ENCODE measurements around the gene ZNF207. TPM values are rescaled to one million over a fixed set of nuclear protein-coding genes. Genes with fewer than 3 reads are reported as not detected.

The ZNF207 gene
- total RNA-seq, 1 donor from 2014 or later, result 276 TPM

DNA sequence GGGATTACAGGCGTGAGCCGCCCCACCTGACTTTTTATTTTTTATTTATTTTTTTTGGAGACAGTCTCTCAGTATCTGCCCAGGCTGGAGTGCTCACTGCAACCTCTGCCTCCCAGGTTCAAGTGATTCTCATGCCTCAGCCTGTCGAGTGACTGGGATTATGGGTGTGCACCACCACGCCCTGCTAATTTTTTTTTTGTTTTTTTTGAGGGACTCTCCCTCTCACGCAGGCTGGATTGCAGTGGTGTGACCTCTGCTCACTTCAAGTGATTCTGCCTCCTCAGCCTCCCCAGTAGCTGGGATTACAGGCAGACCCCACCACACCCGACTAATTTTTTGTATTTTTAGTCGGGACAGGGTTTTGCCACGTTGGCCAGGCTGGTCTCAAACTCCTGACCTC lies 7.7 kb downstream of the ZNF207 start:
- POLR2A ChIA-PET, result no interaction called here
- Mint-ChIP-seq H3K4me3 (no peak overlapping the region), H3K9me3 (no peaks in the 10 kb centered on the region), H3K27ac (no peak overlapping the region), H3K36me3 (ENCODE audit: low read depth) (peaks cover 81% of the 10 kb centered on the region), H3K4me1 (peaks cover 35% of the 10 kb centered on the region), H3K27me3 (no peaks in the 10 kb centered on the region)
- intact Hi-C loops (cut with micrococcal nuclease), result no loop called here
- no peak for ATAC-seq (ENCODE audit: low read depth)
- CTCF ChIA-PET, result no interaction called here
- TF ChIP-seq, protein P1, sequence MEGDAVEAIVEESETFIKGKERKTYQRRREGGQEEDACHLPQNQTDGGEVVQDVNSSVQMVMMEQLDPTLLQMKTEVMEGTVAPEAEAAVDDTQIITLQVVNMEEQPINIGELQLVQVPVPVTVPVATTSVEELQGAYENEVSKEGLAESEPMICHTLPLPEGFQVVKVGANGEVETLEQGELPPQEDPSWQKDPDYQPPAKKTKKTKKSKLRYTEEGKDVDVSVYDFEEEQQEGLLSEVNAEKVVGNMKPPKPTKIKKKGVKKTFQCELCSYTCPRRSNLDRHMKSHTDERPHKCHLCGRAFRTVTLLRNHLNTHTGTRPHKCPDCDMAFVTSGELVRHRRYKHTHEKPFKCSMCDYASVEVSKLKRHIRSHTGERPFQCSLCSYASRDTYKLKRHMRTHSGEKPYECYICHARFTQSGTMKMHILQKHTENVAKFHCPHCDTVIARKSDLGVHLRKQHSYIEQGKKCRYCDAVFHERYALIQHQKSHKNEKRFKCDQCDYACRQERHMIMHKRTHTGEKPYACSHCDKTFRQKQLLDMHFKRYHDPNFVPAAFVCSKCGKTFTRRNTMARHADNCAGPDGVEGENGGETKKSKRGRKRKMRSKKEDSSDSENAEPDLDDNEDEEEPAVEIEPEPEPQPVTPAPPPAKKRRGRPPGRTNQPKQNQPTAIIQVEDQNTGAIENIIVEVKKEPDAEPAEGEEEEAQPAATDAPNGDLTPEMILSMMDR (IDR thresholded peaks at IDR 0.05), result no peak
- no peak for DNase-seq

DNA sequence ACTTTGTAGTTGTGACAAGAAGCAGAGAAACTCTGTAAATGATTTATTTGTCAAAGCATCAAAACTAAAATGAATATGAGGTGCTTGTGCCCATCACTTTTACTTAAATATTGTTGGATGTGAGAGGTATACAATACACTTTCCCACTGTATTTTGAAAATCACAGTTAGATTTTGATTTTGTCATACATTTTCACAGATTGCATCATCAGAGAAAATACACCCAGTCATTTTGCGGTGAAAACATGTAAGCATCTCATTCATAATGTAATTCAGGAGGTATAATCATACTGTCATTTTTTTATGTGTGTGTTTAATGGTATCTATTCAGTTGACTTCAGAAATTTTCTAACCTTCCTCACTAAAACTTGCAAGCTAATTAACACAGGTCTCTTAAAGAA lies 11.3 kb downstream of the ZNF207 start:
- intact Hi-C loops (cut with micrococcal nuclease), result no loop called here
- POLR2A ChIA-PET, result interaction anchor here (0.7 kb wide), 1 partner anchor 18 kb away, joined by 3 read pairs; no protein-coding TSS in a partner anchor
- ATAC-seq (ENCODE audit: low read depth) (no peak), DNase-seq (no peak)
- Mint-ChIP-seq H3K27ac (no peak overlapping the region), H3K4me3 (no peak overlapping the region), H3K27me3 (no peaks in the 10 kb centered on the region), H3K36me3 (ENCODE audit: low read depth) (peaks cover 85% of the 10 kb centered on the region), H3K4me1 (peaks cover 7% of the 10 kb centered on the region), H3K9me3 (no peaks in the 10 kb centered on the region)
- TF ChIP-seq, protein P1 (IDR thresholded peaks at IDR 0.05), result no peak
- CTCF ChIA-PET, result no interaction called here

DNA sequence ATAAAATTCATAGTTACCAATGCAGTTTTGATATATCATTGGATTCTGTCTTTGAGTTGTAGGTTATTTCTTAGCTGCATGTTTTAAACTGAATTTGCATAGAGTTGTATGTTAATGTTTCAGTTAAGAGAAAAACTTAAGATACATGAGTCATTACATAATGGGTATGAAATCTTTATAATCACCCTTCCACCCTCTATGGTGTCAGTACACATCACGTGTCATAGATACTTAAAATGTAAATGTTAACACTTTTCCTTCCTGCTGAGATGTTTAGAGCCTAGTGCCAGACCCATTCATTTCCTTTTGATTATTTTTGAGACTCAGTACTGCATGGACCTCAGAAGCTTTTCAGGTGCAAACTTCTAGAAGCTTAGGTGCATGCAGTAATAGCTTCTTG lies 20.5 kb downstream of the ZNF207 start:
- H3K9me3 Mint-ChIP-seq, result no peaks in the 10 kb centered on the region
- H3K4me3 Mint-ChIP-seq, result no peak overlapping the region
- intact Hi-C loops (cut with micrococcal nuclease), result loop anchor here (5.0 kb wide), 1 partner anchor 72 kb away; the partner anchor contains the start of gene PSMD11
- no peaks in the 10 kb centered on the region for H3K27me3 Mint-ChIP-seq
- TF ChIP-seq, protein P1 (IDR thresholded peaks at IDR 0.05), result no peak
- H3K27ac Mint-ChIP-seq, result no peak overlapping the region
- no peak for ATAC-seq (ENCODE audit: low read depth)
- peaks cover 86% of the 10 kb centered on the region for H3K36me3 Mint-ChIP-seq (ENCODE audit: low read depth)
- POLR2A ChIA-PET, result no interaction called here
- CTCF ChIA-PET, result no interaction called here
- no peak for DNase-seq
- H3K4me1 Mint-ChIP-seq, result peaks cover 4% of the 10 kb centered on the region

DNA sequence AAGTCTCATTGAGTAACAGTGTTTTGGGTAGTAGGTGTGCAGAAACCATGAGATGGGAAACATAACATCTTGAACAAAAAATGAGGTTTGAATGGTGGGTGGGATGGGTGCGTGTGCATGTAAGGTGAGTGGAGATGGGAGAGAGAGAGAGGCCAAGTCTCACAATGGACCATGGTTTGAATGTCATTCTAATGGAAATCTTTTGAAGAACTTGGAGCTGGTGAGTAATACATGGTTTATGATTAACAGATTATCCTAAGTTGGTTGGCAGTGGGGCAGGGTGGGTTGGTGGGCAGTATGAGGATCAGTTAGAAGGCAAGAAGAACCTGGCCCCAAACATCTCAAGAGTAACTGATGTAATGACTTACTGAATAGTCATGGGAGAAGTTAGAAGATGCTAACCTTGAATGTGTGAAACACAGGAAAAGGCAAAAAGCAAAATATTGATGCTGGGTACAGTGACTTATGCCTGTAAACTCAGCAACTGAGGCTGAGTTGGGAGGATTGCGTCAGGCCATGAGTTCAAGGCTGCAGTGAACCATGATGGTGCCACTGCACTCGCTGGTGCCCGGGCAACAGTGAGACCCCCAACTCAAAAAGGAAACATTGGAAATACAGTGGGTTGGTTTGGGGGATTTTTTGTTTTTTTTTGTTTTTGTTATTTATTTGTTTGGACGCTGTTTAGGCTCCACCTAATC lies 32.7 kb downstream of the ZNF207 start:
- ATAC-seq (ENCODE audit: low read depth), result no peak
- TF ChIP-seq, protein P1 (IDR thresholded peaks at IDR 0.05), result no peak
- ChIA-PET CTCF (no interaction called here), POLR2A (no interaction called here)
- no peak for DNase-seq
- peaks cover 45% of the 10 kb centered on the region for H3K36me3 Mint-ChIP-seq (ENCODE audit: low read depth)
- H3K27me3 Mint-ChIP-seq, result no peaks in the 10 kb centered on the region
- H3K4me1 Mint-ChIP-seq, result no peaks in the 10 kb centered on the region
- intact Hi-C loops (cut with micrococcal nuclease), result no loop called here
- no peak overlapping the region for H3K4me3 Mint-ChIP-seq
- H3K27ac Mint-ChIP-seq, result no peak overlapping the region
- H3K9me3 Mint-ChIP-seq, result no peaks in the 10 kb centered on the region

DNA sequence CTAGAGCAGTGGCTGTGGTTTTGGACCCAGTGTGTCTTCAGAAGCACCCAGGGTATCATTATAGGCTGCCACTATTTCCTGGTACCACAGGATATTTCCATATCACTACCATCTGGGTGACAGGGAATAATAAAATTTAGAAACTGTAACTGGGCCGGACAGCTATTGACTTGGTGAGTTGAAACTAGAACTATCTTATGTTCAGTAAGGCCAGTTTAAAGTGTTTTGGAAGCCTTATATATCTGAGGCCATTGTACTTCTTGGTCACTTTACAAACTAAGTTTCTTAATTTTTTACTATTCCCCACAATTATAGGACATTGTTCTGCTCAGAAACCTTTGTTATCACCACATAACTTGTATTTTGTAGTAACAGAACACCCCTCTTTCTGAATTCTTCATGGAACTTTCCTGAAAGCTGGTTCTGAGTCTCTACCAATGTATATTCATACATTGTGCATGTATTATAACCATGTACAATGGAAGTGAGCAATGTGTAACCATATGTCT lies 34.0 kb downstream of the ZNF207 start:
- TF ChIP-seq, protein P1 (IDR thresholded peaks at IDR 0.05), result no peak
- peaks cover 36% of the 10 kb centered on the region for H3K36me3 Mint-ChIP-seq (ENCODE audit: low read depth)
- ChIA-PET POLR2A (interaction anchor here (0.6 kb wide), 1 partner anchor 34 kb away, joined by 5 read pairs; no protein-coding TSS in a partner anchor), CTCF (no interaction called here)
- H3K9me3 Mint-ChIP-seq, result no peaks in the 10 kb centered on the region
- no peak overlapping the region for H3K4me3 Mint-ChIP-seq
- ATAC-seq (ENCODE audit: low read depth), result no peak
- no peak overlapping the region for H3K27ac Mint-ChIP-seq
- no peaks in the 10 kb centered on the region for H3K27me3 Mint-ChIP-seq
- H3K4me1 Mint-ChIP-seq, result no peaks in the 10 kb centered on the region
- intact Hi-C loops (cut with micrococcal nuclease), result no loop called here
- DNase-seq, result no peak
